ENCODE data around the gene ASF1B. TPM values are rescaled to one million over a fixed set of nuclear protein-coding genes. Genes with fewer than 3 reads are reported as not detected.
A peak's percentile ranks its signal among the peaks of the same experiment; 100 is the strongest.

ASF1B gene
- total and polyA plus RNA-seq, 12 donors, result 0.17 to 5.6 (median 0.63) TPM

DNA sequence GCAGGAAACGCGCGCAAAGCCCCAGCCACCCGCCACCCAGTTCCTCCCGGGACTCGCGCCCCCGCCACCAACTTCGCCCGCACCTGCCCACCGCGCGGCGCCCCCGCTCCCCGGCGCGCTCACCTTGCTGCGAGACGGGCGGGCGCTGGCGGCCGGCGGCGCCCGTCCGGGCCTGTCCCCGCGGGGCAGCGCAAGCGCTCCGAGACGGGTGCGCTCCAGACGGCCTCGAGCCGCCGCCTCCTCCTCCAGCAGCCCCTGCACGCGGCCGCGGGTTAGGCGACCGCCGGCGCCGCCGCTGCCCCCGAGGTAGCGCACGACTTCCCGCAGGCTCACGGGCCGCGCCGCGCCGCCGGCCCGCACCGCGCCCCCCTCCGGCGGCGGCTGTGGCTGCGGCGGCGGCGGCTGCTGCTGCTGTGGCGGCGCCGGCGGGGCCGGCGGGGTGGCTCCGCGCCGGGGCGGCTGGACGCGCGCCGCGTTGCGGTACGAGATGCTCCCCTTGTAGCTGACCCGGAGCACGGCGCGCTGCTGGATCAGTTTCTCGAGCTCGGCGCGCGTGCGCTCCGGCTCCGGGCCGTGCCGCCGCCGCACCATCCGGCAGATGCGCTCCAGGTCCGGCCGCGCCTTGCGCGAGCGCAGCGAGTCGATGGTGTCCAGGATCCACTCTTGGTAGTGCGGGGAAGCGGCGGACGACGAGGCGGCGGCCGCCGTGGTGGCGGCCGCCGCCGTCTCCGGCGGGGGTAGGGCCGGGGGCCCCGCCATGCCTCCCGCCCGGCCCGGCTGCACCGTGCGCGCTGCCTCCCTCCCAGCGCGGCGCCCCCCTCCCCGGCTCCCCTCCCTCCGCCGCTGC lies 46.5 kb downstream of the ASF1B start:
- WGBS, 2 donors, result 0 to 1% methylated on average over 95 to 138 of the region's 142 CpGs
- H3K4me3 ChIP-seq, result peak overlapping the region in 9 of 10 donors; percentile 73 to 95 (median 80)
- peak overlapping the region in 9 of 10 donors; percentile 90 to 99 (median 96) for H3K27ac ChIP-seq
- peaks cover 0 to 12% (median 8%) of the 10 kb centered on the region in 11 donors for H3K9me3 ChIP-seq
- intact Hi-C loops (cut with DNase I), result loop anchor here in 3 of 10 donors (2.0 to 10.0 kb wide), 3 partner anchors 27 to 47 kb away; partner anchors contain the start of genes ASF1B (in 2 of the 3) and PRKACA (in 1 of the 3)
- peaks cover 0 to 19% (median 16%) of the 10 kb centered on the region in 9 donors for H3K4me1 ChIP-seq
- DNase-seq, result peak in 1 of 2 donors; percentile 60
- ATAC-seq, result peak in 1 of 8 donors; percentile 9
- H3K27me3 ChIP-seq, result no peaks in the 10 kb centered on the region
- peaks cover 0 to 35% (median 10%) of the 10 kb centered on the region in 9 donors for H3K36me3 ChIP-seq
- TF ChIP-seq CTCF (IDR thresholded peaks at IDR 0.05), result peak in 1 of 9 donors; percentile 7

DNA sequence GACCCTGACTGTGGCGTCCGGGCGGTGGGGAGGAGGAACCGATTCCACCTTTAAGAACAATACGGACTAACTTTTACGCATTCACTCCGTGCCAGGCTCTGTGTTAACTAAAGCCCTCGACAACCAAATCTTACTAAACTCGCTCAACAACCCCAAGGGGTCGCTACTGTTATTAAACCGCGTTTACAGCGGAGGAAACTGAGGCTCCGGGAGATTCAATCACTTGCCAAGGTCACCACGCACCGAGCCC lies 47.1 kb downstream of the ASF1B start:
- 13 to 14% methylated on average over 16 of the region's 16 CpGs for WGBS, 2 donors
- peak overlapping the region in 9 of 10 donors; percentile 73 to 95 (median 80) for H3K4me3 ChIP-seq
- no peaks in the 10 kb centered on the region for H3K27me3 ChIP-seq
- peak in 4 of 9 donors; percentile 19 to 24 (median 22) for TF ChIP-seq CTCF (IDR thresholded peaks at IDR 0.05)
- intact Hi-C loops (cut with DNase I), result loop anchor here in 1 of 10 donors (10.0 kb wide), 1 partner anchor 45 kb away; the partner anchor contains the start of gene ASF1B
- peaks cover 0 to 32% (median 10%) of the 10 kb centered on the region in 9 donors for H3K36me3 ChIP-seq
- DNase-seq, result no peak
- H3K27ac ChIP-seq, result peak overlapping the region in 7 of 10 donors; percentile 34 to 98 (median 62)
- no peak for ATAC-seq
- peaks cover 0 to 12% (median 8%) of the 10 kb centered on the region in 11 donors for H3K9me3 ChIP-seq
- peaks cover 0 to 19% (median 16%) of the 10 kb centered on the region in 9 donors for H3K4me1 ChIP-seq

GRCh38 chr19:14088634-14089411 lies 47.6 kb downstream of the ASF1B start:
- peak overlapping the region in 7 of 10 donors; percentile 73 to 95 (median 80) for H3K4me3 ChIP-seq
- H3K36me3 ChIP-seq, result peaks cover 0 to 29% (median 10%) of the 10 kb centered on the region in 9 donors
- no peaks in the 10 kb centered on the region for H3K27me3 ChIP-seq
- H3K9me3 ChIP-seq, result peaks cover 0 to 11% (median 8%) of the 10 kb centered on the region in 11 donors
- H3K4me1 ChIP-seq, result peaks cover 0 to 19% (median 16%) of the 10 kb centered on the region in 9 donors
- TF ChIP-seq CTCF (IDR thresholded peaks at IDR 0.05), result no peak
- peak overlapping the region in 2 of 10 donors; percentile 80 to 98 for H3K27ac ChIP-seq
- DNase-seq (no peak), ATAC-seq (peak in 1 of 8 donors; percentile 2)
- intact Hi-C loops (cut with DNase I), result loop anchor here in 1 of 10 donors (10.0 kb wide), 1 partner anchor 46 kb away; the partner anchor contains the start of gene ASF1B
- WGBS, 2 donors, result 86 to 90% methylated on average over 30 of the region's 30 CpGs

- H3K36me3 ChIP-seq, result peaks cover 0 to 33% (median 10%) of the 10 kb centered on the region in 9 donors
- H3K4me3 ChIP-seq, result no peak overlapping the region
- no peak for TF ChIP-seq CTCF (IDR thresholded peaks at IDR 0.05)
- no peak overlapping the region for H3K27ac ChIP-seq
- no peaks in the 10 kb centered on the region for H3K27me3 ChIP-seq
- intact Hi-C loops (cut with DNase I), result loop anchor here in 1 of 10 donors (10.0 kb wide), 1 partner anchor 49 kb away; the partner anchor contains the start of gene ASF1B
- peaks cover 5 to 22% (median 18%) of the 10 kb centered on the region in 9 donors for H3K4me1 ChIP-seq
- 89 to 90% methylated on average over 5 of the region's 5 CpGs for WGBS, 2 donors
- H3K9me3 ChIP-seq, result no peaks in the 10 kb centered on the region
- DNase-seq (no peak), ATAC-seq (no peak)
Measured at GRCh38 chr19:14086098-14086497, 50.3 kb downstream of the ASF1B start.

All from heart right ventricle (tissue), 16 donors.